Right lobe of liver (tissue), 6 donors: ENCODE measurements around the gene TMEM39B. TPM values are rescaled to one million over a fixed set of nuclear protein-coding genes. Genes with fewer than 3 reads are reported as not detected.
"Not testable (repeated sequence)": the region's sequence is repeated elsewhere in the genome, so short reads cannot be mapped to it uniquely, and the experiment has no call there.

ENCODE experiments used
- ATAC-seq, 4 donors: fragments of 200-7000 bp; cut with Tn5 transposase; one replicate each; pipeline ENCODE4 v1.9.1; 2020; ENCODE audit warnings: mild to moderate bottlenecking in 4 of 4, moderate library complexity in 4 of 4
- DNase-seq, 3 donors: peaks; one replicate each; pipeline ENCODE4 v3.0.0-alpha.2; 2020
- H3K27ac ChIP-seq, 3 donors: fragments of 200-600 bp; one replicate each; pipeline ENCODE4 v1.8.0; 2022
- H3K27me3 ChIP-seq, 2 donors: fragments of 200-600 bp; one replicate each; pipeline ENCODE4 v1.8.0; 2022
- H3K36me3 ChIP-seq, 4 donors: fragments of 200-600 bp; sonication (generic) in 1 of 4; one replicate each; pipeline versions ENCODE4 v1.5.1 to v1.8.0; 2017 to 2022; ENCODE audit warnings: control low read depth in 1 of 4
- H3K4me1 ChIP-seq, 4 donors: fragments of 200-600 bp; sonication (generic) in 1 of 4; one replicate each; pipeline versions ENCODE4 v1.5.1 to v1.8.0; 2017 to 2022; ENCODE audit warnings: control low read depth in 1 of 4
- H3K4me3 ChIP-seq, 3 donors: fragments of 200-600 bp; one replicate each; pipeline ENCODE4 v1.8.0; 2022
- H3K9me3 ChIP-seq, 4 donors: fragments of 200-600 bp; sonication (generic) in 1 of 4; one replicate each; pipeline versions ENCODE4 v1.5.1 to v1.8.0; 2017 to 2022; ENCODE audit warnings: control low read depth in 1 of 4
- POLR2A ChIP-seq: fragments of 450-650 bp; IDR thresholded peaks from one replicate; pipeline ENCODE4 v1.6.1; 2017; ENCODE audit warnings: antibody characterized with exemption, mild to moderate bottlenecking
- WGBS: methylation state at CpG from one replicate; pipeline ENCODE4 v1.1.6; 2018; ENCODE audit warnings: low coverage, low lambda C conversion rate; ENCODE audit not compliant: insufficient coverage; ENCODE audit errors: missing lambda C conversion rate; 5-methylcytosine and 5-hydroxymethylcytosine counted together
- intact Hi-C, 2 donors: fragments of 100-400 bp; cut with DNase I; formaldehyde crosslinking; loops; one replicate each; pipeline versions ENCODE4 v1.11.2 to v1.14.1; 2022
- total RNA-seq, 6 experiments: library from RNA; depleted of rRNA in 2 of 6; stranded (reverse); fragments of >200 nt in 2 of 6; fragmentation: NEBNext Ultra II Directional in 3 of 6; extraction: Animal tissue kit (Norgen Biotek cat#: 25700) in 3 of 6; gene quantifications; one replicate each; pipeline versions ENCODE4 v1.1.0 to v1.2.4, GENCODE V29; 2016 to 2023
- TF ChIP-seq, protein P1 (sequence below), 4 donors: fragments of 200-600 bp in 3 of 4; fragments of 450-650 bp in 1 of 4; IDR thresholded peaks; one replicate each; pipeline versions ENCODE4 v1.5.1 to v1.8.0; 2016 to 2022; ENCODE audit warnings: antibody characterized with exemption in 4 of 4, mild to moderate bottlenecking in 2 of 4
- donor health status: DM: no; HTN: yes; CAD: no.
- donor health status: DM: no; HTN: no; CAD: no.
- donor health status: DM: no; HTN: no; CAD: no.
- donor health status: DM: no; HTN: yes; CAD: no.
- donor health status: DM: no; HTN: yes; CAD: no.

The TMEM39B gene
- total RNA-seq, 6 experiments from 2014 or later: 4.0 to 10.3 (median 6.3) TPM

DNA sequence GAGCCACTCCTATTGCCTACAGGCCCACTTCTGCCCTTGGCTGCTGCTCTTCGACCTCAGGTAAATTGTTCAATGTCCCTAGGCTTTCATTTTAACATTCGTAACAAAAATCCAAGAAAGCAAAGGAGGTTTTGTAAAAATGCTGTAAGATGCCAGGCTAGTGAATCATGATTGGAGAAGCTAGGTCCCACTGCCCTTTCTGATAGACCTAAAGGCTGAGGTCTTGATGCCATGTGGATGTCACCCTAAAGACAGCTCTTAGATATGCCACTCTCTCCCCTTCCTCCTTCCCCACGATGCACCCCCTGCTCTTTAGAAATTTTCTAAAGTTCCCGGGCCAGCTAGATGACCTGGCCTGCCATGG is 9.9 kb upstream of the TMEM39B start:
- H3K9me3 ChIP-seq: no peaks in the 10 kb centered on the region
- TF ChIP-seq POLR2A: no peak
- TF ChIP-seq, protein P1, sequence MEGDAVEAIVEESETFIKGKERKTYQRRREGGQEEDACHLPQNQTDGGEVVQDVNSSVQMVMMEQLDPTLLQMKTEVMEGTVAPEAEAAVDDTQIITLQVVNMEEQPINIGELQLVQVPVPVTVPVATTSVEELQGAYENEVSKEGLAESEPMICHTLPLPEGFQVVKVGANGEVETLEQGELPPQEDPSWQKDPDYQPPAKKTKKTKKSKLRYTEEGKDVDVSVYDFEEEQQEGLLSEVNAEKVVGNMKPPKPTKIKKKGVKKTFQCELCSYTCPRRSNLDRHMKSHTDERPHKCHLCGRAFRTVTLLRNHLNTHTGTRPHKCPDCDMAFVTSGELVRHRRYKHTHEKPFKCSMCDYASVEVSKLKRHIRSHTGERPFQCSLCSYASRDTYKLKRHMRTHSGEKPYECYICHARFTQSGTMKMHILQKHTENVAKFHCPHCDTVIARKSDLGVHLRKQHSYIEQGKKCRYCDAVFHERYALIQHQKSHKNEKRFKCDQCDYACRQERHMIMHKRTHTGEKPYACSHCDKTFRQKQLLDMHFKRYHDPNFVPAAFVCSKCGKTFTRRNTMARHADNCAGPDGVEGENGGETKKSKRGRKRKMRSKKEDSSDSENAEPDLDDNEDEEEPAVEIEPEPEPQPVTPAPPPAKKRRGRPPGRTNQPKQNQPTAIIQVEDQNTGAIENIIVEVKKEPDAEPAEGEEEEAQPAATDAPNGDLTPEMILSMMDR (IDR thresholded peaks at IDR 0.05): no peak
- peaks cover 2 to 30% (median 14%) of the 10 kb centered on the region in 4 donors for H3K36me3 ChIP-seq
- no peak for DNase-seq
- no peak for ATAC-seq
- no peaks in the 10 kb centered on the region for H3K27me3 ChIP-seq
- H3K4me3 ChIP-seq: no peak overlapping the region
- WGBS: 89% methylated on average over 4 of the region's 4 CpGs
- intact Hi-C loops: no loop called here
- peaks cover 0 to 16% (median 2%) of the 10 kb centered on the region in 4 donors for H3K4me1 ChIP-seq
- H3K27ac ChIP-seq: no peak overlapping the region

DNA sequence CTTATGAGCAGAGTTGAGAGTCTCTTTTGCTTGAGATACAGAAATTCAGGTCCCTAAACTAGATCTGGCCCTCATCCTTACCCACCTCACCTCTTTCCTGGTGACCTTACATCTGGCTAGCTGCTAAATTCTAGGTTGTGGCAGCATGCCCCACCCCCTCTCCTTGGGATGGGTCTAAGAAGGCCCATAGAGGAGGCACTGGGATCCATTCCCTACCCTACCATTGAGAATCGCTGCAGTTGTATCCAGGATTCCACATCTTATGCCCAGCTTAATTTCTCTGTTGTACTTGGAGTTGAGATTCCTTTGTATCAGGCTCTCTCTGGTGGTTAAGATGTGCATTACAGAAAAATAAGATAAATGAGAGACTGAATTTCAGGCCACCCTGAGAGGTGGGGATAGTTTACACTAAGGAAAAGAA is 9.5 kb upstream of the TMEM39B start:
- 33% methylated on average over 1 of the region's 1 CpG for WGBS
- intact Hi-C loops: no loop called here

DNA sequence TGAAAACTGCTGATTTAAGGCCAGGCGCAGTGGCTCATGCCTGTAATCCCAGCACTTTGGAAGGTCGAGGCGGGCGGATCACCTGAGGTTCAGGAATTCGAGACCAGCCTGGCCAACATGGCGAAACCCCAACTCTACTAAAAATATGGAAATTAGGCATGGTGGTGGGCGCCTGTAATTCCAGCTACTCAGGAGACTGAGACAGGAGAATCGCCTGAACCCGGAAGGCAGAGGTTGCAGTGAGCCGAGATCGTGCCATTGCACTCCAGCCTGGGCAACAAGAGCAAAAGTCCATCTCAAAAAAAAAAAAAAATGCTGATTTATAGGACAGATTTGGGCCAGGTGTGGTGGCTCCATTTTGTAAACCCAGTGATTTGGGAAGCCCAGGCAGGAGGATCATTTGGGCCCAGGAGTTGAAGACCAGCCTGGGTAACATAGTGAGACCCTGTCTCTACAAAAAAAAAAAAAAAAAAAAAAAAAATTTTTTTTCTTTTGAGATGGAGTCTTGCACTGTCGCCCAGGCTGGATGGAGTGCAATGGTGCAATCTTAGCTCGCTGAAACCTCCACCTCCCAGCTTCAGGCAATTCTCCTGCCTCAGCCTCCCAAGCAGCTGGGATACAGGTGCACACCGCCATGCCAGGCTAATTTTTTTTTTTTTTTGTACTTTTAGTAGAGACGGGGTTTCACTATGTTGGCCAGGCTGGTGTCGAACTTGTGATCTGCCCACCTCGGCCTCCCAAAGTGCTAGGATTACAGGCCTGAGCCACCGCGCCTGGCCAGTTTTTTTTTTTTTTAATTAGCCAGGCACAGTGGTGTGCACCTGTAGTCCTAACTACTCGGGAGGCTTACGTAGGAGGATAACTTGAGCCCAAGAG is 6.9 kb upstream of the TMEM39B start:
- DNase-seq, H3K27me3 ChIP-seq, H3K4me3 ChIP-seq, intact Hi-C loops, H3K9me3 ChIP-seq, H3K36me3 ChIP-seq: not testable (repeated sequence)
- Histone ChIP-seq H3K27ac (peak overlapping the region in 1 of 3 donors; percentile 9), H3K4me1 (peaks cover 0 to 16% (median 2%) of the 10 kb centered on the region in 4 donors)
- peak in 3 of 4 donors; percentile 16 to 42 (median 28) for ATAC-seq
- WGBS: 61% methylated on average over 21 of the region's 21 CpGs

More for the DNA sequence above, 9.5 kb upstream of the TMEM39B start:
- DNase-seq (no peak), ATAC-seq (peak; percentile 45 to 65 (median 61))
- H3K9me3 ChIP-seq: no peaks in the 10 kb centered on the region
- no peak overlapping the region for H3K27ac ChIP-seq
- peaks cover 2 to 29% (median 14%) of the 10 kb centered on the region in 4 donors for H3K36me3 ChIP-seq
- no peak overlapping the region for H3K4me3 ChIP-seq
- TF ChIP-seq, protein P1 (IDR thresholded peaks at IDR 0.05): peak; percentile 42 to 60 (median 50)
- no peak for TF ChIP-seq POLR2A
- peaks cover 0 to 16% (median 2%) of the 10 kb centered on the region in 4 donors for H3K4me1 ChIP-seq
- no peaks in the 10 kb centered on the region for H3K27me3 ChIP-seq

DNA sequence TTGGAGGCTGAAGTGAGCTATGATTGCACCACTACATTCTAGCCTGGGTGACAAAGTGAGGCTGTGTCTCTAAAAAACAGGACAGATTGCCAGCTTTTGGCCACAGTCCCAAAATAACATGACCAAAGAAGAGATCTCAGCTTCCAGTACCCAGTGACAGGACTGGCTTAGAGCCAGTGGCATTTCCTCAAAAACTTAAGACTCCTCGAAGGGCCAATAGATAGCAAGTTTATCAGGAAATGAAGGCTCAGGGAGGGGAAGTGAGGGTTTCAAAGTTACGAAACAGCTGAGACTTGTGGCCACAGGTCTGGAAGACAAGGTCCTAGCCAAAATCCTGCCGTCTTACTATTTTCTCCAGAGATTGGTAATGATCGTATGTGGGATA is 6.3 kb upstream of the TMEM39B start:
- peak overlapping the region in 1 of 3 donors; percentile 43 for H3K27ac ChIP-seq
- peak; percentile 57 to 69 (median 64) for ATAC-seq

More for the DNA sequence above, 6.3 kb upstream of the TMEM39B start:
- intact Hi-C loops: no loop called here
- no peaks in the 10 kb centered on the region for H3K9me3 ChIP-seq
- TF ChIP-seq, protein P1 (IDR thresholded peaks at IDR 0.05): no peak
- no peak for TF ChIP-seq POLR2A
- H3K4me3 ChIP-seq: no peak overlapping the region
- 12% methylated on average over 4 of the region's 4 CpGs for WGBS
- peak in 2 of 3 donors; percentile 30 to 76 for DNase-seq
- H3K36me3 ChIP-seq: no peaks in the 10 kb centered on the region
- no peaks in the 10 kb centered on the region for H3K27me3 ChIP-seq
- peaks cover 0 to 16% (median 2%) of the 10 kb centered on the region in 4 donors for H3K4me1 ChIP-seq
